Panc1 (cell line): Measurements from ENCODE around the gene ELAVL4. TPM values are rescaled to one million over a fixed set of nuclear protein-coding genes. Genes with fewer than 3 reads are reported as not detected.
"Not testable (repeated sequence)": the region's sequence is repeated elsewhere in the genome, so short reads cannot be mapped to it uniquely, and the experiment has no call there.

ENCODE experiments used
- ATAC-seq: fragments of 200-7000 bp; cut with Tn5 transposase; 2 replicates; pipeline ENCODE4 v1.9.1; 2020; ENCODE audit warnings: mild to moderate bottlenecking, moderate library complexity
- BruUV-seq: library from RNA; stranded (reverse); fragments of 400-500 nt; replicated peaks from 2 replicates; lab custom pipeline; 2021; lab: Mats Ljungman, UMichigan
- CTCF ChIA-PET: fragments of 300-600 bp; sonication (Branson Sonifier 250); formaldehyde crosslinking; loops from one replicate; lab custom pipeline; 2022; ENCODE audit warnings: antibody characterized with exemption; lab: Charles Lee
- POLR2A ChIA-PET: fragments of 300-600 bp; sonication (Branson Sonifier 250); formaldehyde crosslinking; loops from one replicate; lab custom pipeline; 2022; ENCODE audit warnings: antibody characterized with exemption; lab: Charles Lee
- DNase-seq: peaks from one replicate; pipeline ENCODE4 v3.0.0-alpha.2; 2010; ENCODE audit warnings: low read depth, low spot score
- H3K27ac ChIP-seq: 2 replicates; pipeline ENCODE4 v1.5.1; 2011; ENCODE audit warnings: mild to moderate bottlenecking, low read length, inconsistent platforms
- H3K27me3 ChIP-seq: fragments of 200-500 bp; sonication (Bioruptor generic); 2 replicates; pipeline ENCODE4 v1.6.0; 2014; ENCODE audit warnings: low read length, inconsistent platforms; ENCODE audit not compliant: control insufficient read depth, insufficient read depth
- H3K36me3 ChIP-seq: fragments of 200-500 bp; sonication (Bioruptor generic); 2 replicates; pipeline ENCODE4 v1.5.1; 2014; ENCODE audit warnings: inconsistent platforms, mild to moderate bottlenecking, low read length, moderate library complexity; ENCODE audit not compliant: control insufficient read depth, insufficient read depth
- H3K4me1 ChIP-seq: 2 replicates; pipeline ENCODE4 v1.5.1; 2011; ENCODE audit warnings: inconsistent platforms, mild to moderate bottlenecking, low read length, moderate library complexity; ENCODE audit not compliant: control insufficient read depth, insufficient read depth
- H3K4me3 ChIP-seq, 2 experiments: 2 replicates each; pipeline ENCODE4 v1.5.1; 2011 to 2012; ENCODE audit warnings: low read depth in 2 of 2, low read length in 2 of 2, mild to moderate bottlenecking in 2 of 2, inconsistent platforms in 1 of 2, moderate library complexity in 1 of 2
- H3K9me3 ChIP-seq: fragments of 200-500 bp; sonication (Bioruptor generic); 2 replicates; pipeline ENCODE4 v1.5.1; 2014; ENCODE audit warnings: low read depth, mild to moderate bottlenecking, inconsistent platforms, low read length, moderate library complexity; ENCODE audit not compliant: control insufficient read depth, insufficient read depth
- CTCF ChIP-seq: fragments of 450-650 bp; IDR thresholded peaks from 2 replicates; pipeline ENCODE4 v1.5.1; 2017; ENCODE audit warnings: mild to moderate bottlenecking
- POLR2AphosphoS5 ChIP-seq: IDR thresholded peaks from 2 replicates; pipeline ENCODE4 v1.6.1; 2012; ENCODE audit warnings: mild to moderate bottlenecking, low read depth, low read length, moderate library complexity
- REST ChIP-seq, 2 experiments: IDR thresholded peaks; 2 replicates each; pipeline ENCODE4 v1.6.1; 2011 to 2012; ENCODE audit warnings: low read depth in 2 of 2, control low read depth in 1 of 2, low read length in 1 of 2, mild to moderate bottlenecking in 1 of 2, moderate library complexity in 1 of 2; ENCODE audit not compliant: insufficient read depth in 1 of 2
- SIN3A ChIP-seq: IDR thresholded peaks from 2 replicates; pipeline ENCODE4 v1.6.1; 2012; ENCODE audit warnings: low read depth, mild to moderate bottlenecking, low read length, moderate library complexity, borderline replicate concordance; ENCODE audit not compliant: insufficient read depth
- TCF7L2 ChIP-seq: IDR thresholded peaks from 2 replicates; pipeline ENCODE4 v1.6.1; 2011; ENCODE audit warnings: mild to moderate bottlenecking, low read depth, low read length, inconsistent platforms
- in situ Hi-C: cut with HindIII; loops from 2 replicates; pipeline ENCODE4 v1.10.0; 2016; ENCODE audit warnings: low sequenced_read_pairs, low pct_unique_long_range_greater_than_20kb
- intact Hi-C: fragments of 100-400 bp; cut with micrococcal nuclease; formaldehyde crosslinking; loops from one replicate; pipeline ENCODE4 v1.10.0; 2022; ENCODE audit not compliant: unreplicated experiment
- total RNA-seq: library from RNA; stranded (reverse); gene quantifications from one replicate; pipeline ENCODE4 v1.2.1, GENCODE V29; 2021; ENCODE audit not compliant: unreplicated experiment

The ELAVL4 gene
- total RNA-seq, 1 experiment from 2014 or later: not detected

GRCh38 chr1:50158421-50158820 is 49.7 kb downstream of the ELAVL4 start:
- ATAC-seq (no peak), DNase-seq (no peak)
- POLR2A ChIA-PET: no interaction called here
- intact Hi-C loops (no loop called here), in situ Hi-C loops (no loop called here)
- TF ChIP-seq SIN3A (no peak), POLR2AphosphoS5 (no peak), REST (IDR thresholded peaks at IDR 0.05; ENCODE audit: insufficient read depth in 1 of 2, low read depth in 2 of 2, low read length in 1 of 2) (no peak), TCF7L2 (no peak), CTCF (no peak)
- no peak overlapping the region for H3K4me3 ChIP-seq
- H3K36me3 ChIP-seq: no peaks in the 10 kb centered on the region
- BruUV-seq: no TSS peak
- H3K4me1 ChIP-seq: no peaks in the 10 kb centered on the region
- H3K27me3 ChIP-seq: peaks cover 8% of the 10 kb centered on the region; the same call in 1 of the 2 replicates
- H3K27ac ChIP-seq: no peak overlapping the region
- no peaks in the 10 kb centered on the region for H3K9me3 ChIP-seq
- CTCF ChIA-PET: no interaction called here

GRCh38 chr1:50163680-50164079 is 55.0 kb downstream of the ELAVL4 start:
- Histone ChIP-seq H3K4me3 (no peak overlapping the region), H3K9me3 (no peaks in the 10 kb centered on the region), H3K27ac (no peak overlapping the region), H3K4me1 (no peaks in the 10 kb centered on the region), H3K36me3 (no peaks in the 10 kb centered on the region), H3K27me3 (peaks cover 3% of the 10 kb centered on the region; the same call in 1 of the 2 replicates)
- CTCF ChIA-PET: no interaction called here
- no peak for TF ChIP-seq SIN3A
- TF ChIP-seq REST (IDR thresholded peaks at IDR 0.05; ENCODE audit: insufficient read depth in 1 of 2, low read depth in 2 of 2, low read length in 1 of 2): no peak
- TF ChIP-seq POLR2AphosphoS5: no peak
- no peak for TF ChIP-seq TCF7L2
- TF ChIP-seq CTCF: no peak
- intact Hi-C loops (no loop called here), in situ Hi-C loops (no loop called here)
- POLR2A ChIA-PET: no interaction called here
- no peak for DNase-seq
- BruUV-seq: no TSS peak
- no peak for ATAC-seq

- CTCF ChIA-PET, in situ Hi-C loops, H3K4me1 ChIP-seq, intact Hi-C loops, H3K27me3 ChIP-seq, H3K9me3 ChIP-seq, POLR2A ChIA-PET, H3K36me3 ChIP-seq, H3K4me3 ChIP-seq, H3K27ac ChIP-seq, BruUV-seq, ATAC-seq, DNase-seq: not testable (repeated sequence)
Observed at GRCh38 chr1:50166351-50166750, 57.6 kb downstream of the ELAVL4 start.
